Mammary epithelial cell (primary cell): ENCODE data around the gene DPM1.

Experiments
- EZH2 ChIP-seq: IDR thresholded peaks from 2 replicates; pipeline ENCODE4 v1.6.1; 2012; ENCODE audit warnings: low read length, inconsistent platforms, borderline replicate concordance
- TF ChIP-seq, protein P1 (sequence below), 2 donors: IDR thresholded peaks in 1 of 2; conservative IDR thresholded peaks in 1 of 2; 2 replicates each; pipeline ENCODE4 v1.5.1; 2011 to 2012; ENCODE audit warnings: inconsistent platforms in 2 of 2, low read length in 2 of 2, mild to moderate bottlenecking in 2 of 2, control low read depth in 1 of 2, low read depth in 1 of 2; ENCODE audit not compliant: insufficient read depth in 1 of 2; ENCODE audit errors: extremely low read depth in 1 of 2

DNA sequence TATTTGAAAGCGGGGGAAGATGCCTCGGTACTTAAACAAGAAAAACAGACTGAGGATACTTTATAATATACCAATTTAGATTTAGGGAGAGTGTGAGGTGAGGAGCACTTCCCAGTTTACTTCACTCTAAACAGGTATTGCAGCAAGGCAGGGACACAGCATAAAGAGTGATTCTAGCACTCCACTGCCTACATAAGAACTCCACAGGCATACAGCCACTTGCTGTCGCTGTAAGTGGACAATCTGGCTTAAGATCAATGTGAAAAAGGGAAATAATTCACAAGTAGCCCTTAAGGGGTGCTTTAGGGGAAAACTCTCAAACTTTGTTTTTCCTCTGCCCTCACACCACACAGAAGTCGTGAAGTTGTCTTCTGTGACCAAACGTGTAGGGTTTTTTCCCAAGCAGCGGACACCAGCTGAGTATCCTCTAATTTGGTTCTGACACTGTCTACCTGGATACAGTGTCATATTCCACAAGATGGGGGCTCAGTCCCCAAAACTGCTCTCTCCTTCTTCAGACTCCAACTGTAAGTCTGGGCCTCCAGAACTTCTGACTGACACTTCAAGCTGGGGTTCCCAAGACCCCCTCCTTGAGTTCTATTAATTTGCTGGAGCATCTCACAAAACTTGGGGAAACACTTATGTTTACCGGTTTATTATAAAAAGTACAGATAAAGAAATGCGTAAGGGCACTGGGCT is 36.4 kb downstream of the DPM1 start:
- TF ChIP-seq, protein P1, sequence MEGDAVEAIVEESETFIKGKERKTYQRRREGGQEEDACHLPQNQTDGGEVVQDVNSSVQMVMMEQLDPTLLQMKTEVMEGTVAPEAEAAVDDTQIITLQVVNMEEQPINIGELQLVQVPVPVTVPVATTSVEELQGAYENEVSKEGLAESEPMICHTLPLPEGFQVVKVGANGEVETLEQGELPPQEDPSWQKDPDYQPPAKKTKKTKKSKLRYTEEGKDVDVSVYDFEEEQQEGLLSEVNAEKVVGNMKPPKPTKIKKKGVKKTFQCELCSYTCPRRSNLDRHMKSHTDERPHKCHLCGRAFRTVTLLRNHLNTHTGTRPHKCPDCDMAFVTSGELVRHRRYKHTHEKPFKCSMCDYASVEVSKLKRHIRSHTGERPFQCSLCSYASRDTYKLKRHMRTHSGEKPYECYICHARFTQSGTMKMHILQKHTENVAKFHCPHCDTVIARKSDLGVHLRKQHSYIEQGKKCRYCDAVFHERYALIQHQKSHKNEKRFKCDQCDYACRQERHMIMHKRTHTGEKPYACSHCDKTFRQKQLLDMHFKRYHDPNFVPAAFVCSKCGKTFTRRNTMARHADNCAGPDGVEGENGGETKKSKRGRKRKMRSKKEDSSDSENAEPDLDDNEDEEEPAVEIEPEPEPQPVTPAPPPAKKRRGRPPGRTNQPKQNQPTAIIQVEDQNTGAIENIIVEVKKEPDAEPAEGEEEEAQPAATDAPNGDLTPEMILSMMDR (conservative IDR thresholded peaks at IDR 0.05 in 1 of 2, IDR thresholded peaks at IDR 0.05 in 1 of 2; ENCODE audit: extremely low read depth in 1 of 2, insufficient read depth in 1 of 2, low read depth in 1 of 2, low read length in 2 of 2), result no peak
- no peak for TF ChIP-seq EZH2
